ENCODE data around the gene UBQLN3.

DNA sequence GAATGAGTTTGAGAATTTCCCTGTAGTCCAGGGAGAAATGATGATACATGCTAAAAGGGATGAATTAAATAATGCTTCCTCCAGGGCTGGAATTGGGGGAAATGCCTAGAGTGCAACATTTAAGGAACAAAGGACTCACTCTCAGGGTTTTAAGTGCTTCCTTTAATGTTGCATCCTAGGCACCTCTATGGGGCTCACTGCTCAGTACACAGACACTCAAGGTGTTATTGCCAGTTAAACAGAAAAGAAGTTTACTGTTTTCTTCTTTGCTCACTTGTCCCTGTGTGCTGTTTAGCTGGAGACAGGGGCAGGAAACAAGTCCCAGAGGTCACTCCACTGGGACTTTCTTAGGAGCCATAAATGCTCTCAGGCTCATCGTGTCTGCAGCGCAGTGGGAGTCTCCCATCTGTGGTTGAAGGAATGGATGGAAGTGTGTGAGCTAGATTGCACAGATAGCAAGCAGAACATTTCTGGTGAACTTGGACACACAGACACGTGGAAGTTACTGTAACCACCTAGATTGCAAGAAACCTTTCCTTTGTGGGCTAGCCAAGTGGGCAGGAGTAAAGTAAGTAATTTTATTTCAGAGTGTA lies 46.9 kb upstream of the UBQLN3 start:
- TF ChIP-seq GATA3 (IDR thresholded peaks at IDR 0.05; ENCODE audit: low read depth, low read length): no peak
- TF ChIP-seq GATA2 (IDR thresholded peaks at IDR 0.05; ENCODE audit: low read depth, low read length): no peak

All from SH-SY5Y (cell line).